ENCODE measurements around the gene SLC23A2.
"Not testable (repeated sequence)": the region's sequence is repeated elsewhere in the genome, so short reads cannot be mapped to it uniquely, and the experiment has no call there.

The SLC23A2 gene

GRCh38 chr20:4929686-4930397 is 71.5 kb downstream of the SLC23A2 start:
- no peak for DNase-seq

GRCh38 chr20:4926531-4927156 is 74.7 kb downstream of the SLC23A2 start:
- no peak for DNase-seq

- no peak for DNase-seq
Observed at GRCh38 chr20:4925842-4926530, 75.3 kb downstream of the SLC23A2 start.

GRCh38 chr20:4924446-4924845 is 76.9 kb downstream of the SLC23A2 start:
- DNase-seq, result no peak

GRCh38 chr20:4924032-4924431 is 77.3 kb downstream of the SLC23A2 start:
- DNase-seq, result no peak

GRCh38 chr20:4922186-4922585 is 79.1 kb downstream of the SLC23A2 start:
- no peak for DNase-seq

GRCh38 chr20:4921271-4921670 is 80.0 kb downstream of the SLC23A2 start:
- DNase-seq, result not testable (repeated sequence)

- DNase-seq, result no peak
Observed at GRCh38 chr20:4920655-4921054, 80.7 kb downstream of the SLC23A2 start.

GRCh38 chr20:4920131-4920530 is 81.2 kb downstream of the SLC23A2 start:
- DNase-seq, result no peak

- DNase-seq, result no peak
Observed at GRCh38 chr20:4919047-4919704, 82.1 kb downstream of the SLC23A2 start.

- DNase-seq, result no peak
Observed at GRCh38 chr20:4918473-4918872, 82.8 kb downstream of the SLC23A2 start.

GRCh38 chr20:4916971-4917881 is 84.1 kb downstream of the SLC23A2 start:
- DNase-seq, result no peak

- no peak for DNase-seq
Observed at GRCh38 chr20:4913147-4913546, 88.2 kb downstream of the SLC23A2 start.

- DNase-seq, result no peak
Observed at GRCh38 chr20:4912380-4913142, 88.7 kb downstream of the SLC23A2 start.

- DNase-seq, result no peak
Observed at GRCh38 chr20:4910951-4911350, 90.4 kb downstream of the SLC23A2 start.

GRCh38 chr20:4905613-4906012 is 95.7 kb downstream of the SLC23A2 start:
- no peak for DNase-seq

- no peak for DNase-seq
Observed at GRCh38 chr20:4905195-4905594, 96.1 kb downstream of the SLC23A2 start.

GRCh38 chr20:4904127-4904860 is 97.0 kb downstream of the SLC23A2 start:
- no peak for DNase-seq

GRCh38 chr20:4902788-4903187 is 98.5 kb downstream of the SLC23A2 start:
- DNase-seq, result no peak

GRCh38 chr20:4901031-4901818 is 100.1 kb downstream of the SLC23A2 start:
- no peak for DNase-seq
